ENCODE measurements around the gene DRC1. TPM values are rescaled to one million over a fixed set of nuclear protein-coding genes. Genes with fewer than 3 reads are reported as not detected.

DRC1 gene
- total RNA-seq, 1 experiment from 2014 or later, result not detected

- BruUV-seq (replicated peaks), result no TSS peak
- CTCF ChIA-PET, result no interaction called here
- Histone ChIP-seq H3K9ac (ENCODE audit: low read length) (no peak overlapping the region), H4K20me1 (ENCODE audit: insufficient read depth) (no peaks in the 10 kb centered on the region), H3K4me2 (ENCODE audit: low read length) (no peak overlapping the region), H3K27ac (ENCODE audit: low read depth, low read length) (no peak overlapping the region), H3K4me3 (replicated peaks in 1 of 2; ENCODE audit: low read depth in 1 of 2, low read length in 2 of 2) (no peak overlapping the region), H3K36me3 (ENCODE audit: control insufficient read depth in 1 of 2, insufficient read depth in 2 of 2, low read length in 2 of 2) (no peaks in the 10 kb centered on the region), H3K9me3 (ENCODE audit: control insufficient read depth in 1 of 2, insufficient read depth in 1 of 2, low read depth in 1 of 2, low read length in 2 of 2) (no peaks in the 10 kb centered on the region), H2AFZ (ENCODE audit: low read depth, low read length, poor library complexity, severe bottlenecking) (peak overlapping the region; percentile 33), H3K27me3 (ENCODE audit: insufficient read depth, low read length) (no peaks in the 10 kb centered on the region), H3K79me2 (ENCODE audit: insufficient read depth, low read length) (no peaks in the 10 kb centered on the region), H3K4me1 (ENCODE audit: control insufficient read depth in 1 of 2, insufficient read depth in 2 of 2, low read length in 2 of 2) (no peaks in the 10 kb centered on the region), H3K9me2 (ENCODE audit: insufficient read depth) (no peaks in the 10 kb centered on the region)
- intact Hi-C loops (cut with micrococcal nuclease), result no loop called here
- RAD21 ChIA-PET (ENCODE audit: low non-redundant PET in 1 of 2, low total read pairs in 2 of 2, uncharacterized antibody in 2 of 2, unreplicated experiment in 2 of 2), result no interaction called here
- ATAC-seq, result no peak
- POLR2A ChIA-PET, result no interaction called here
- TF ChIP-seq RAD21 (IDR thresholded peaks at IDR 0.05; ENCODE audit: low read depth) (no peak), JUND (IDR thresholded peaks at IDR 0.05) (no peak), ZBTB33 (IDR thresholded peaks at IDR 0.05; ENCODE audit: extremely low read depth, insufficient replicate concordance, low read length) (no peak), POLR2AphosphoS5 (IDR thresholded peaks at IDR 0.05; ENCODE audit: low read depth, low read length) (no peak), EZH2phosphoT487 (IDR thresholded peaks at IDR 0.05; ENCODE audit: borderline replicate concordance) (no peak), SRF (IDR thresholded peaks at IDR 0.05; ENCODE audit: low read depth) (no peak), CEBPB (IDR thresholded peaks at IDR 0.05; ENCODE audit: low read depth) (no peak)
- no peak for DNase-seq (ENCODE audit: low read depth, low spot score)
Observed at GRCh38 chr2:26438526-26438925, 36.8 kb downstream of the DRC1 start.

- no peak for TF ChIP-seq ZFX (IDR thresholded peaks at IDR 0.05)
- no peak for TF ChIP-seq REST (IDR thresholded peaks at IDR 0.05; ENCODE audit: low read depth)
- TF ChIP-seq SIN3A (IDR thresholded peaks at IDR 0.05; ENCODE audit: low read depth), result no peak
- TF ChIP-seq SRF (IDR thresholded peaks at IDR 0.05; ENCODE audit: low read depth), result no peak
- TF ChIP-seq FOSL1 (IDR thresholded peaks at IDR 0.05; ENCODE audit: low read depth), result no peak
- TF ChIP-seq ELF1 (IDR thresholded peaks at IDR 0.05; ENCODE audit: borderline replicate concordance, low read depth), result no peak
- no peak for TF ChIP-seq TCF7L2 (IDR thresholded peaks at IDR 0.05; ENCODE audit: borderline replicate concordance, extremely low read depth, insufficient read depth, insufficient read length)
- no peak for TF ChIP-seq EZH2 (IDR thresholded peaks at IDR 0.05)
- no peak for TF ChIP-seq ATF3 (IDR thresholded peaks at IDR 0.05)
- TF ChIP-seq EGR1 (IDR thresholded peaks at IDR 0.05; ENCODE audit: low read depth), result no peak
- no peak for TF ChIP-seq RAD21 (IDR thresholded peaks at IDR 0.05; ENCODE audit: low read depth)
- Histone ChIP-seq H3K4me2 (ENCODE audit: low read length) (no peak overlapping the region), H3K9ac (ENCODE audit: low read length) (no peak overlapping the region), H3K36me3 (ENCODE audit: control insufficient read depth in 1 of 2, insufficient read depth in 2 of 2, low read length in 2 of 2) (no peaks in the 10 kb centered on the region), H3K4me3 (replicated peaks in 1 of 2; ENCODE audit: low read depth in 1 of 2, low read length in 2 of 2) (no peak overlapping the region), H3K79me2 (ENCODE audit: insufficient read depth, low read length) (no peaks in the 10 kb centered on the region), H4K20me1 (ENCODE audit: insufficient read depth) (no peaks in the 10 kb centered on the region), H3K9me3 (ENCODE audit: control insufficient read depth in 1 of 2, insufficient read depth in 1 of 2, low read depth in 1 of 2, low read length in 2 of 2) (no peaks in the 10 kb centered on the region), H3K9me2 (ENCODE audit: insufficient read depth) (no peaks in the 10 kb centered on the region), H3K27ac (ENCODE audit: low read depth, low read length) (no peak overlapping the region), H3K4me1 (ENCODE audit: control insufficient read depth in 1 of 2, insufficient read depth in 2 of 2, low read length in 2 of 2) (no peaks in the 10 kb centered on the region), H3K27me3 (ENCODE audit: insufficient read depth, low read length) (no peaks in the 10 kb centered on the region), H2AFZ (ENCODE audit: low read depth, low read length, poor library complexity, severe bottlenecking) (peak overlapping the region; percentile 33)
- ChIA-PET CTCF (no interaction called here), RAD21 (ENCODE audit: low non-redundant PET in 1 of 2, low total read pairs in 2 of 2, uncharacterized antibody in 2 of 2, unreplicated experiment in 2 of 2) (no interaction called here), POLR2A (no interaction called here)
- intact Hi-C loops (cut with micrococcal nuclease), result no loop called here
- ATAC-seq (0 out of 2 replicates have a peak, but pooled peaks have one; percentile 17), DNase-seq (ENCODE audit: low read depth, low spot score) (no peak)
- no TSS peak for BruUV-seq (replicated peaks)
Observed at GRCh38 chr2:26438926-26439325, 37.2 kb downstream of the DRC1 start.
